Prostate gland (tissue), 2 donors: ENCODE results near the gene TRIM56.

Source experiments
- CTCF ChIP-seq, 4 experiments: fragments of 200-600 bp in 2 of 4; fragments of 450-650 bp in 2 of 4; sonication (generic) in 2 of 4; IDR thresholded peaks; 1 replicate in 3 of 4; 2 replicates in 1 of 4; pipeline ENCODE4 v1.5.1; 2016 to 2019; ENCODE audit warnings: antibody characterized with exemption in 4 of 4, mild to moderate bottlenecking in 2 of 4, moderate library complexity in 2 of 4
- POLR2A ChIP-seq: fragments of 450-650 bp; IDR thresholded peaks from one replicate; pipeline ENCODE4 v1.6.1; 2016; ENCODE audit warnings: antibody characterized with exemption, mild to moderate bottlenecking
- POLR2AphosphoS5 ChIP-seq: sonication (generic); formaldehyde crosslinking; IDR thresholded peaks from one replicate; pipeline ENCODE4 v1.6.1; 2017; ENCODE audit warnings: antibody characterized with exemption

- TF ChIP-seq CTCF (IDR thresholded peaks at IDR 0.05) (no peak), POLR2A (no peak), POLR2AphosphoS5 (no peak)
Measured at GRCh38 chr7:101127460-101128039, 42.3 kb downstream of the TRIM56 start.
